HG03354 (cell line): Measurements from ENCODE around the gene FYB2.

ENCODE experiments used
- ATAC-seq: cut with Tn5 transposase; IDR thresholded peaks from one replicate; pipeline ENCODE4 v1.9.1; 2021; ENCODE audit warnings: mild to moderate bottlenecking; ENCODE audit not compliant: unreplicated experiment, poor library complexity, severe bottlenecking

Gene FYB2

DNA sequence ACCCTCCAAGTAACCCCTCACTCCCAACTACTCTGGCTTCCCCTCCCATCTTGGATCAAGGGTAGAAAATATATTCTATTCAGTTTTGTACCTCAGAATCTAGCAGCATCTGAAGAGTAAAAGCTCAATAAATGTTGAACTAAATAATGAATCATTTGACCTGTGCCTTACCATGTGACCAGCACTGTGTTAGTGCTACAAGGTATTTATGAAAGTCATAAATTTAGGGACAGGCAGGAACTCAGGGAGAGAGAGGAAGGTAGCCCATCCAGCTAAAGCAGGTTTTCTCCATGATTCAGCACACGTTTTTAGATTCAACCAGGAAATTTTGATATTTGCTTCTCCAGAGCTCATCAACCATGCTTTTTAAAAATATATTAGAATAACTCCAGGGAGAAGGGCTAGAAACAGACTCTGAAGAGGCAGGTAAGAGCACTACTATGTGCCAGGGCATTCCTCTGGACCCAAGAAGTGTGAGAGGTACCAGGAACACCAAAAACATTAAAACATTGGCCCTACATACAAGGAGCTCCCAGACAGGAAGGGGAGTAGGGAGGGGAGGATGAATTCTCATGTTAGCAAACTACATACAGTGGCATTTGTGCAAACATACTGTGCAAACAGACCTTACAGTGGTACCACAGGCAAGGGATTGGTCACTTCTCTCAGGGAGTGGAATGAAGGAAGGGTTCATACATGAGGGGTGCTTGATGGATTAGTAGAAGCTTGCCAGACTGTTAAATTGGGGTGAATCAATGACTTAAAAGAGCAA is 64.3 kb downstream of the FYB2 start:
- no peak for ATAC-seq

DNA sequence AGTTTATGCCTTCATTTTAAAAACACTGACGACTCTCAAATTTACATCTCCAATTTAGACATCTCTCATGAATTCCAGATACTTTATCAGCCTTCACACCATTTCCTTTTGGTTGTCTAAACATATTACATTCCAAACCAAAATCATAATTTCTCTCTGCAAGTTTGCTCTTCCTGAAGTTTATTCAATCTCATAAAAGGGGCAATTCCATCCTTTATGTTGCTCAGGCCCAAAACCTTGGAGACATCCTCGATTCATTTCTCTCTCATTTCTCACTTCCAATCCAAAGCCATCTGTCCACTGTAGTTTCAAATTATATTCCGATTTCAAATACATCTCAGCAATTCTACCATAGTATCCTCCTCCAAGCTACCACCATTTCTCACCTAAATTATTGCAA is 74.0 kb downstream of the FYB2 start:
- ATAC-seq = no peak

DNA sequence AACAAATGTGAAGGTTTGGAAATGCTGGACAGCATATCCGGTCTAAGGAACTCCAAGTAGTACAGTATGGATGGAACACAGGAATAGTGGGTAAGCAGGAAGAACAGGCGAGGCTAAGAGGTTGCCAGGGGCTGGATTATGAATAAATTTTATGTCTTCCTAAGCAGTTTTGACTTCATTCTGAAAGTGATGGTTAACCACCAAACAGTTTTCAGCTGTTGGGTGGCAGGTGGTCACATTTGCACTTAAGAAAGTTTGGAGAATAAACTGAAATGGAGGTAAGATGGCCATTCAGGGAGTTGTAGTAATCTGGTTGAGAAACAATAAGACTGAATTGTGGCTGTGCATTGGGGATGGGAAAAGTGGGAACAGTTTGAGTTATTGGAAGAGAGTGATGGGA is 90.2 kb downstream of the FYB2 start:
- no peak for ATAC-seq

DNA sequence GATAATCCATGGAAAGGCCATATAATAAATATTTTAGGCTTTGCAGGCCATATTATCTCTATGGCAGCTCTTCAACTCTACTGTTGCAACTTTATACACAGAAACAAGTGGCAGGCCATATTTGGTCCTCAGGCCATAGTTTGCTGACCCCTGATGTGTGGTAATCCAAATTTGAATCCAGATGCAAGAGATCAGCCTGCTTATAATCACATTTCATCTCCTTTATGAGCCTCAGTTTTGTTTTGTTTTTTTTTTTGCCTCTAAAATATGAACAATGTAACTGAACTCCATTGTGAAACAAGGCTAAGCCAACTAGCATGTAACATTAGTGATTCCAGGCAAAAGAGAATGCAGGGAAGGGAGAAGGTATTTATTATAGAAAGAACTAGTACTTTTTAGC is 92.5 kb downstream of the FYB2 start:
- no peak for ATAC-seq

DNA sequence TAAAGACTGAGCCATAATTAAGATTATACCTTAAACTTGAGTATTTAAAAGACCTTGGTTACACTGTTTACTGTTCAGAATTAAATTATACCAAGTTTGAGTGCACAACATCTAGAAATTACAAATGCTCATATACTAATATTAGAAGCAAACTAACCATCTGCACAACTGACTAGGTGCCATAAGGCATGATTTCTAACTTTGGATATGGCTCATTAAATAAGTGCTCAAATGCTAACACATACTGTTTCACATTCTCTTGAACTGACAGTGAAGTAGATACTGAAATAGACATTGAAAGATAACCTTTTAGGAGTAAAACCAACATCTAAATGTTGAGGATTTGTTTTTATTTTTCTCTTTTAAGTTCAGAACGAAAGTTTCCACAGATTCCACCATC is 100.0 kb downstream of the FYB2 start:
- ATAC-seq = no peak

DNA sequence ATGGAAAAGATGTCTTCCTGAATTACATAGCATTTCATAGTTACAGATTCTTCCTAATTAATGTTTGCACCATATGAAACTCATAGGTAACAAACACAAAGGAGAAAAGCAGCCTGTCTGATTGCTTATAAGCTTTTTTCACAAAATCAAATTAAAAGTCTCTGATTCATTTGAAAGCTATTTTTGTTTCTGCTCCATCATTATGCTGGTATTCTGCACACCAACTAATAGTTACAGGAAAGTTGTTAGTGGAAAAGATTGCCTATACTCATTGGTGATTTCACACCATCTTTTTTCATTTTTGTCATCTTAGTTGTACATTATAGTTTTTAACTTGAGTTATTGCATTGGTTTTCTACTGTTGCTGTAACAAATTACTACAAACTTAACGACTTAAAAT is 104.0 kb downstream of the FYB2 start:
- ATAC-seq = no peak

DNA sequence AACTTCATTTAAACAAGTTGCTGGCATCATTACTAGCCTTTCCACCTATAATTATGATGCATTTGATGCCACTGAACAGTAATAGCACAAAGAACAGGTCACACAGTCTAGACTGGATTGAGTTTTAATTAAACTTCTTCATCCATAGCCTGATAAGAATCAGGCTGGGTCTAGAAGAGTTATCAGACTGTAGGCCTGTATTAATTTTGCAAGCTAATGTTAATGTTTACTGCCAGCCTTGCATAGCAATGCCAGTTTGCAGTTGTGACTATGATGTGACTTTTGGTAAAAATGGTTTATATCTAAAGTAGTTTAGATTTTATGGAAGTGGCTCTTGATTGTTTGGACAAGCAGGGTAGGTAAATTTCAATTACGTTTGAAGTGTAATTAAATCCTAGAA is 106.1 kb downstream of the FYB2 start:
- ATAC-seq = no peak

DNA sequence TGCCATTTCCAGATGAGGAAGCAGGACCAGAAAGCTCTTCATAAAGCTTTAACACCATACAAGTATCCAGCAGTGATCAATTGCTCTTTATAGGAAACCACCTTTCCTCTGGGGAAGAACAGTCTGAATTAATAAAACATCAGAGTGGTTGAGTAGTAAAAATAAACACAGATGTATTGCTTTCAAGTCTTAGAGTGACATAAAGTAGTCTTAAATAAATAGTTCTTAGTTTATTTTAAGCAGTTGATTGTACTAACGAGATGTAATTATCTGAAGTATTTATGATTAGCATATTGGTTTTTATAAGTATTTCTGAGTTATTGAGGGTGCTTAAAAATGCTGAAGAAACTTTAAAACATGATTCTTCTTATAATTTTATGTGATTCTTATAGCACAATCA is 107.1 kb downstream of the FYB2 start:
- ATAC-seq = no peak

DNA sequence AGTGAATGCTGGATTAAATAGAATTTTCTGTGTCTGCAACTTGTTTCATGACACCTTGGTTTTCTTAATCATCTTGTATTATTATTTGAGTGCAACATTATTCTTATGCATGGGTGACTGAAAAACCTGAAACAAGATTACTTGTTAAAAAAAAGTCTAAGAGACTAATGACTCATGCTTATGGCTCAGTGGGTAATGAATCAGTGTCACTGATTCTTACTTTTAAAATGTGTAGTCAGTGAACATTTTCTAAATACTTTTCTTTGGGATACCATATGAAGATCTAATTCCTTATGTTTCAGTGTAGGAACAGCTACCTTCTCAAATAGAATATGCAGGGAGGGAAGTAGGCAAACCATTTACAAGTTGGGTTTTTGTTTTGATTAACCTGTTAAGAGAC is 108.6 kb downstream of the FYB2 start:
- ATAC-seq = no peak

DNA sequence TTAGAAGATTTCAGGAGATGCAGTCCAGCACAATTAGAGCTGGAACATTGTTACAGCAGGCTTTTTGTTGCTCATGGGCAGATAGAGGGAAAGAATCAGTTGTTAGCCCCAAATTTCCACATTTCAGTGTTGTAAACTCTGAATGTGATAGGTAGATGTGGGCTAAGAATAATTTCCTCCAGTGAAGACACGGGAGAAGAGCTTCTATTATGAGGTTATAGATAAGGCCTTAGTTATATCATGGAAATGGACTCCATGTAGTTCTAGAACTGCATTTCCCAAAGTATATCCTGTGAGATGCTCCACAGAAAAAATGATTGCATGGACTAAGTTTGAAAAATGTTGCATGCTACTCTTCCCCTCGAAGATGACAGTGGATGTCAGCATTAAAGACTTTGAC is 109.2 kb downstream of the FYB2 start:
- no peak for ATAC-seq

GRCh38 chr1:56709269-56709880 is 109.8 kb downstream of the FYB2 start:
- ATAC-seq = peak; percentile 71

GRCh38 chr1:56707379-56707778 is 111.8 kb downstream of the FYB2 start:
- no peak for ATAC-seq

DNA sequence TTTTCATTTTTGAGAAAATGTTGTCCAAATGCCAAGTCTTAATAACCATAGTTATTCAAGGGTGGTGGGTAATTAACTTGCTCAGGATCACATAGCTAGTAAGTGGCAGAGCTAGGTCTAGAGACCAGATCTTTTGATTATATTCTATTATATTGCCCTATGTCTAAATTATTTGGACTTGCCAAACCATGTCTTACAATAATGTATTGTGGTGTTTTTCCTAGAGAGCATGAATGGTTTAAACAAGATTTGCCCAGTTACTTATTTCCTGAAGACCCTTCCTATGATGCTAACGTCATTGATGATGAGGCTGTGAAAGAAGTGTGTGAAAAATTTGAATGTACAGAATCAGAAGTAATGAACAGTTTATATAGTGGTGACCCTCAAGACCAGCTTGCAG is 115.5 kb downstream of the FYB2 start:
- no peak for ATAC-seq

- ATAC-seq = no peak
Observed at GRCh38 chr1:56696663-56697062, 122.5 kb downstream of the FYB2 start.

DNA sequence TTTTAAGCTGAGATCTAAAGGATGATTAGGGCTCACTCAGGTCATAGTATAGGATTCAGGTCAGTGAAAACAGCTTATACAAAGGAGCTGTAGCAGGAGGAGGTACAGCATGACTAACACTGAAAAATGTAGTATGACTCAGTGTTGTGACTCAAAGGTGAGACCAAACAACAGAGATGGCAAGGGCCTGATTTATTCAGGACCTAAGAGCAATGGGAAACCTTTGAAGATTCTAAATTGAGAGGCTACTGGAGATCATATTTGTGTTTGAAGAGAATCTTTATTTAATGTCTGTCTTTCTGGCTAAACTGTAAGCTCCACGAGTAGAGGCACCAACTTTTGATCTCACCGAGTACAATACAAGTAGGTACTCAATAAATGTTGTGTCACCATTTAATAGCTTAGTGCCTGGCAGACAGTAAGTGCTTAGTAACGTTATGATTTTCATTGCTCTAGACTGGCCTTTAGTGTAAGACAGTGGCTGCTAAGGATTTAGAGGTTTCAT is 130.6 kb downstream of the FYB2 start:
- peak; percentile 79 for ATAC-seq

DNA sequence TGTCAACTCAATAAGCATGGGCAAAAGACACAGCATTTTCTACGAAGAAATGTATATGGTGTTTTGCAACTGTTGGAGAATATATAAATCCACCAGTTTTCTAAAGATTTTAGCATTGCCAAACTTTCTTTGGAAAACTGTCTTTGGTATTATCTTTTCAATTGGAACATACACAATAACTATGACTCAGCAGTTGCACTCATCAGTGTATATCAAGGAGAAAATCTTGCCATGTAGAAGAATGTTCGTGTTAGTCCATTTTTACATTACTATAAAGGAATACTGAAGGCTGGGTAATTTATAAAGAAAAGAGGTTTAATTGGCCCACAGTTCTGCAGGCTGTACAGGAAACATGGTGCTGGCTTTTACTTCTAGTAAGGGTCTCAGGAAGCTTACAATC is 133.0 kb downstream of the FYB2 start:
- ATAC-seq = no peak

DNA sequence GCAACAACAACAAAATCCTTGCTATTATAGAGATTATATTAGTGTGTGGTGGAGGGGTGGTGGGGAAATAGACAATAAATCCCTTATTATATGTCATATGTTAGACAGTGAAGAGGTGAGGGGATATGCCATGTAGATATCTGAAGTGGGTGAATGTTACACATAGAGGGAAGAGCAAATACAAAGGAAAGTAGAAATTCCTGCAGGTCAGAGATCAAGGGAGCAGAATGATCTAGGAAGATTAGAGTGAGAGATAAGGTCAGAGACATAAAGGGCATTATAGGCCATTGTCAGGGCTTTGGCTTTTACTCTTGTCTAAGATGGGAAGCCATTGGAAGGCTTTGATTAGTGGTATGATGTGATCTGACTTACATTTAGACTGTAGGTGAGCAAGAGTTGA is 135.6 kb downstream of the FYB2 start:
- no peak for ATAC-seq

GRCh38 chr1:56676571-56677035 is 142.6 kb downstream of the FYB2 start:
- ATAC-seq = no peak

GRCh38 chr1:56675763-56676162 is 143.4 kb downstream of the FYB2 start:
- no peak for ATAC-seq

DNA sequence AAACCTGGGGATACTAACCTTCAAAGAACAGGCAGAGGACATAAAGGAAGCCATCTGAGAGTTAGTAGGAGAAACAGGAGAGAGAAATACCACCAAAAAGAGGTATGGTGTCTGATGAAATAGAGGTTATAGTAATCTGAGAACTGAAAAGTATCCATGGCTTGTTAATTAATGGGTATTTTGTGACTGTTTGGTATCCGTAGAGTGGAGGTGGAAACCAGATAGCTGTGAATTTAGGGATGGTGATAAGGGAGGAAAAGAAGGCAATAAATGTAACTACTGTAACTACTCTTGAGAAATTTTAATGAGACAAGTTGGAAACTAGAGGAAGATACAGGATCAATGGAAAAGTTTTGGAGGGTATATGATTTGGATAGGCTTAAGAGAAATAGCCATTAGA is 146.6 kb downstream of the FYB2 start:
- no peak for ATAC-seq

DNA sequence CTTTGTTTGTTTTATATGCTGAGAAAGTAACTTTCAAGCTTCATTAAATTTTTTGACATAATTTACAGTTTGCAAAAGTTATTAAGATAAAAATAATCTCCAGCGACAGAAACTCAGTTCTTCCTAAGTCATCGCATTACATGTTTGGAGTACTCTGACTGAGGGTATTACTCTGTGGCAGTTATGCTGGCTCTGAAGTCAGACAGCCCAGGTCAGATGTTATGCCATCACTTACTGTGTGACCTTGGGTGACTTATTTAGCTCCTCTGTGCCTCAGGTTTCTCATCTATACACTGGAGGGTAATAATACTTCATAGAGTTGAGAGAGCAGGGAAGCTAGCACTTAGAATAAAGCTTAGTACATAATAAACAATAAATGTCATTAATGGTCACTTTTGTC is 147.7 kb downstream of the FYB2 start:
- ATAC-seq = no peak
